Endothelial cell of umbilical vein (primary cell): ENCODE data around the gene SPTBN4. TPM values are rescaled to one million over a fixed set of nuclear protein-coding genes. Genes with fewer than 3 reads are reported as not detected.

Experiments
- BruUV-seq: library from RNA; stranded (reverse); fragments of 400-500 nt; replicated peaks from 2 replicates; lab custom pipeline; 2021; lab: Mats Ljungman, UMichigan
- CTCF ChIA-PET: fragments of 300-600, 350-600 bp; sonication (Branson Sonifier 250); formaldehyde crosslinking; loops from one replicate; lab custom pipeline; 2021; ENCODE audit warnings: antibody characterized with exemption, inconsistent platforms; lab: Charles Lee
- POLR2A ChIA-PET: fragments of 300-600, 350-600 bp; sonication (Branson Sonifier 250); formaldehyde crosslinking; loops from one replicate; lab custom pipeline; 2021; ENCODE audit warnings: antibody characterized with exemption, inconsistent platforms; lab: Charles Lee
- DNase-seq: peaks from one replicate; pipeline ENCODE4 v3.0.0-alpha.2; 2011; ENCODE audit warnings: low read depth, low spot score
- FAIRE-seq: peaks from 2 replicates; lab custom pipeline; 2011; peaks lifted over from hg19 to GRCh38; lab: Jason Lieb, UNC
- H2AFZ ChIP-seq: 2 replicates; pipeline ENCODE4 v1.6.0; 2012; ENCODE audit warnings: low read depth, low read length, control low read depth, inconsistent platforms
- H3K27ac ChIP-seq: 2 replicates; pipeline ENCODE4 v1.5.1; 2011; ENCODE audit warnings: low read depth, mild to moderate bottlenecking, control low read depth, low read length, moderate library complexity; ENCODE audit not compliant: insufficient read depth
- H3K27me3 ChIP-seq, 2 experiments: 2 replicates each; pipeline versions ENCODE4 v1.6.0 to v1.6.1; 2011; ENCODE audit warnings: low read length in 2 of 2, mixed read lengths in 1 of 2; ENCODE audit not compliant: control insufficient read depth in 2 of 2, insufficient read depth in 2 of 2
- H3K36me3 ChIP-seq, 2 experiments: 2 replicates in 1 of 2; 3 replicates in 1 of 2; pipeline ENCODE4 v1.5.1; 2011; ENCODE audit warnings: low read length in 2 of 2, mild to moderate bottlenecking in 1 of 2, moderate library complexity in 1 of 2; ENCODE audit not compliant: control insufficient read depth in 2 of 2, insufficient read depth in 2 of 2; ENCODE audit errors: extremely low read depth in 1 of 2
- H3K4me1 ChIP-seq: 3 replicates; pipeline ENCODE4 v1.5.1; 2011; ENCODE audit warnings: mild to moderate bottlenecking, low read length; ENCODE audit not compliant: control insufficient read depth, insufficient read depth; ENCODE audit errors: extremely low read depth
- H3K4me2 ChIP-seq: 2 replicates; pipeline ENCODE4 v1.6.1; 2011; ENCODE audit warnings: low read length, control low read depth, mixed read lengths; ENCODE audit not compliant: insufficient read depth
- H3K4me3 ChIP-seq, 3 experiments: fragments of 200-600 bp in 1 of 3; sonication (generic), shearing (Covaris generic) in 1 of 3; replicated peaks in 1 of 3; 2 replicates each; pipeline ENCODE4 v1.5.1; 2011 to 2016; ENCODE audit warnings: control low read depth in 3 of 3, low read length in 3 of 3, mild to moderate bottlenecking in 2 of 3, inconsistent platforms in 1 of 3, low read depth in 1 of 3, moderate library complexity in 1 of 3; ENCODE audit not compliant: insufficient read depth in 1 of 3
- H3K79me2 ChIP-seq: 2 replicates; pipeline ENCODE4 v1.6.0; 2012; ENCODE audit warnings: low read length, inconsistent platforms; ENCODE audit not compliant: control insufficient read depth, insufficient read depth
- H3K9ac ChIP-seq: replicated peaks from 2 replicates; pipeline ENCODE3; 2011; ENCODE audit warnings: low read length, control low read depth; ENCODE audit not compliant: insufficient read depth; ENCODE audit errors: extremely low read depth
- H3K9me1 ChIP-seq: replicated peaks from 3 replicates; pipeline ENCODE4 v1.6.0; 2011; ENCODE audit warnings: mild to moderate bottlenecking, low read length; ENCODE audit not compliant: control insufficient read depth, insufficient read depth; ENCODE audit errors: extremely low read depth
- H3K9me3 ChIP-seq: replicated peaks from 2 replicates; pipeline ENCODE4 v1.5.1; 2012; ENCODE audit warnings: low read length, inconsistent platforms; ENCODE audit not compliant: control insufficient read depth, insufficient read depth
- H4K20me1 ChIP-seq: replicated peaks from 2 replicates; pipeline ENCODE3; 2011; ENCODE audit warnings: mild to moderate bottlenecking, low read length; ENCODE audit not compliant: control insufficient read depth, insufficient read depth; ENCODE audit errors: extremely low read depth
- CTCF ChIP-seq, 2 donors: IDR thresholded peaks; 1 replicate in 1 of 2; 2 replicates in 1 of 2; pipeline ENCODE4 v1.5.1; 2011; ENCODE audit warnings: low read length in 2 of 2, mild to moderate bottlenecking in 2 of 2, moderate library complexity in 2 of 2, control low read depth in 1 of 2, inconsistent platforms in 1 of 2, low read depth in 1 of 2; ENCODE audit not compliant: insufficient read depth in 1 of 2; ENCODE audit errors: extremely low read depth in 1 of 2
- EZH2 ChIP-seq: IDR thresholded peaks from 2 replicates; pipeline ENCODE4 v1.6.1; 2012; ENCODE audit warnings: borderline replicate concordance, low read depth, mild to moderate bottlenecking, moderate library complexity, low read length, inconsistent platforms; ENCODE audit not compliant: severe bottlenecking
- FOS ChIP-seq: IDR thresholded peaks from 2 replicates; pipeline ENCODE4 v1.6.1; 2011; ENCODE audit warnings: mild to moderate bottlenecking, low read length, moderate library complexity, borderline replicate concordance; ENCODE audit not compliant: insufficient read depth
- GATA2 ChIP-seq: IDR thresholded peaks from 2 replicates; pipeline ENCODE4 v1.7.0; 2011; ENCODE audit warnings: low read depth, mild to moderate bottlenecking, moderate library complexity, mixed read lengths, low read length; ENCODE audit not compliant: insufficient read length, insufficient read depth
- MAX ChIP-seq: IDR thresholded peaks from 2 replicates; pipeline ENCODE4 v1.6.1; 2011; ENCODE audit not compliant: insufficient read depth, insufficient read length
- MYC ChIP-seq: IDR thresholded peaks from one replicate; pipeline ENCODE4 v1.6.1; 2011; ENCODE audit warnings: mild to moderate bottlenecking, low read depth, low read length
- POLR2AphosphoS5 ChIP-seq: IDR thresholded peaks from 2 replicates; pipeline ENCODE4 v1.6.1; 2012; ENCODE audit warnings: low read depth, mild to moderate bottlenecking, control low read depth, low read length, moderate library complexity; ENCODE audit not compliant: insufficient read depth
- dilution Hi-C: fragments of 300-500 bp; cut with MboI; formaldehyde crosslinking; loops from one replicate; pipeline ENCODE4 v1.15.0; 2019; ENCODE audit warnings: low sequenced_read_pairs; ENCODE audit not compliant: extremely low pct_ligation_motif_present
- intact Hi-C: fragments of 100-400 bp; cut with micrococcal nuclease; formaldehyde crosslinking; loops from one replicate; pipeline ENCODE4 v1.10.0; 2022
- polyA plus RNA-seq, 4 experiments: library from polyadenylated mRNA; depleted of rRNA in 3 of 4; stranded (reverse) in 3 of 4; unstranded in 1 of 4; fragments of >200 nt; gene quantifications; 2 replicates each; pipeline versions ENCODE4 v1.2.1 to v1.2.3, GENCODE V29; 2011 to 2012; ENCODE audit warnings: missing spikeins in 1 of 4
- total RNA-seq: library from RNA; stranded (reverse); gene quantifications from 2 replicates; pipeline ENCODE4 v1.2.3, GENCODE V29; 2021

Gene SPTBN4
- total and polyA plus RNA-seq, 2 donors (not counting 3 experiments of a cell fraction or from before 2014, with no cell fraction given): 0.33 TPM; not detected in 1

- Histone ChIP-seq H3K27ac (no peak overlapping the region), H3K9me3 (no peaks in the 10 kb centered on the region), H3K4me3 (no peak overlapping the region), H3K9me1 (no peaks in the 10 kb centered on the region), H3K4me1 (no peaks in the 10 kb centered on the region), H3K9ac (no peak overlapping the region), H2AFZ (no peak overlapping the region), H3K4me2 (no peak overlapping the region), H3K27me3 (no peaks in the 10 kb centered on the region), H3K36me3 (no peaks in the 10 kb centered on the region), H3K79me2 (no peaks in the 10 kb centered on the region), H4K20me1 (no peaks in the 10 kb centered on the region)
- TF ChIP-seq MAX (no peak), MYC (no peak), EZH2 (no peak), CTCF (IDR thresholded peaks at IDR 0.05; ENCODE audit: extremely low read depth in 1 of 2, insufficient read depth in 1 of 2, low read depth in 1 of 2, low read length in 2 of 2) (no peak), FOS (no peak), POLR2AphosphoS5 (no peak), GATA2 (no peak)
- FAIRE-seq (no peak), DNase-seq (no peak)
- intact Hi-C loops (loop anchor here (10.0 kb wide), 1 partner anchor 355 kb away; no protein-coding TSS in a partner anchor), dilution Hi-C loops (no loop called here)
- ChIA-PET POLR2A (no interaction called here), CTCF (no interaction called here)
- no TSS peak for BruUV-seq
Observed at GRCh38 chr19:40449506-40449905, 17.3 kb upstream of the SPTBN4 start.
